H1 (cell line): Measurements from ENCODE around the gene ZBTB7B. TPM values are rescaled to one million over a fixed set of nuclear protein-coding genes. Genes with fewer than 3 reads are reported as not detected.

ENCODE experiments used
- CTCF ChIA-PET: fragments of 300-600 bp; sonication (Branson Sonifier 250); formaldehyde crosslinking; loops from one replicate; lab custom pipeline; 2021; ENCODE audit not compliant: partially characterized antibody; lab: Charles Lee
- POLR2A ChIA-PET: fragments of 300-600 bp; sonication (Branson Sonifier 250); formaldehyde crosslinking; loops from one replicate; lab custom pipeline; 2021; ENCODE audit warnings: inconsistent platforms; ENCODE audit not compliant: partially characterized antibody; lab: Charles Lee
- DNase-seq, 2 experiments: peaks; one replicate each; pipeline versions ENCODE4 v3.0.0 to v3.0.0-alpha.2; 2010 to 2022; ENCODE audit warnings: low spot score in 2 of 2, low read depth in 1 of 2, mixed read lengths in 1 of 2
- FAIRE-seq: peaks from 2 replicates; lab custom pipeline; 2011; peaks lifted over from hg19 to GRCh38; lab: Jason Lieb, UNC
- H2AFZ ChIP-seq: 2 replicates; pipeline ENCODE4 v1.8.1; 2012; ENCODE audit warnings: low read length, inconsistent platforms
- H2AK5ac ChIP-seq: 2 replicates; pipeline ENCODE4 v1.6.1; 2013; ENCODE audit warnings: low read depth, low read length
- H2BK120ac ChIP-seq: replicated peaks from 2 replicates; pipeline ENCODE3; 2013; ENCODE audit warnings: low read depth, low read length, inconsistent platforms
- H2BK12ac ChIP-seq: 2 replicates; pipeline ENCODE4 v1.6.1; 2013; ENCODE audit warnings: low read depth, low read length
- H2BK15ac ChIP-seq: 2 replicates; pipeline ENCODE4 v1.6.1; 2013; ENCODE audit warnings: low read length
- H2BK20ac ChIP-seq: 2 replicates; pipeline ENCODE4 v1.6.1; 2013; ENCODE audit warnings: low read length
- H2BK5ac ChIP-seq: 2 replicates; pipeline ENCODE4 v1.6.1; 2013; ENCODE audit warnings: low read depth, low read length
- H3K14ac ChIP-seq: 2 replicates; pipeline ENCODE4 v1.6.1; 2013; ENCODE audit warnings: inconsistent platforms; ENCODE audit not compliant: insufficient read length
- H3K18ac ChIP-seq: 2 replicates; pipeline ENCODE4 v1.6.1; 2013; ENCODE audit warnings: low read length; ENCODE audit errors: extremely low read depth
- H3K23ac ChIP-seq: 2 replicates; pipeline ENCODE4 v1.6.1; 2013; ENCODE audit warnings: inconsistent platforms; ENCODE audit not compliant: insufficient read length
- H3K23me2 ChIP-seq: 2 replicates; pipeline ENCODE4 v1.6.1; 2013; ENCODE audit warnings: low read depth, low read length
- H3K27ac ChIP-seq: 2 replicates; pipeline ENCODE4 v1.6.1; 2011; ENCODE audit warnings: low read depth, low read length, inconsistent platforms
- H3K27me3 ChIP-seq, 4 experiments: replicated peaks in 1 of 4; 1 replicate in 1 of 4; 2 replicates in 3 of 4; pipeline versions ENCODE4 v1.6.1 to v1.8.1; 2011 to 2013; ENCODE audit warnings: low read length in 3 of 4, mild to moderate bottlenecking in 3 of 4, inconsistent platforms in 2 of 4, mixed read lengths in 2 of 4, moderate library complexity in 1 of 4; ENCODE audit not compliant: control insufficient read depth in 3 of 4, insufficient read depth in 3 of 4; ENCODE audit errors: extremely low read depth in 1 of 4
- H3K36me3 ChIP-seq, 4 experiments: 2 replicates each; pipeline versions ENCODE4 v1.6.1 to v1.8.1; 2011 to 2013; ENCODE audit warnings: mild to moderate bottlenecking in 4 of 4, low read length in 3 of 4, moderate library complexity in 2 of 4, control low read depth in 1 of 4, inconsistent platforms in 1 of 4; ENCODE audit not compliant: insufficient read depth in 4 of 4, control insufficient read depth in 2 of 4
- H3K4ac ChIP-seq: replicated peaks from 2 replicates; pipeline ENCODE3; 2013; ENCODE audit warnings: low read length, low read depth, mixed read lengths, inconsistent platforms; ENCODE audit not compliant: insufficient read length
- H3K4me1 ChIP-seq, 4 experiments: replicated peaks in 1 of 4; 1 replicate in 1 of 4; 2 replicates in 3 of 4; pipeline versions ENCODE4 v1.6.1 to v1.8.1; 2011 to 2013; ENCODE audit warnings: low read length in 3 of 4, inconsistent platforms in 2 of 4, mixed read lengths in 1 of 4; ENCODE audit not compliant: insufficient read depth in 4 of 4, control insufficient read depth in 3 of 4
- H3K4me2 ChIP-seq, 2 experiments: 2 replicates each; pipeline versions ENCODE4 v1.6.1 to v1.8.1; 2011 to 2013; ENCODE audit warnings: low read depth in 2 of 2, low read length in 2 of 2, control low read depth in 1 of 2, inconsistent platforms in 1 of 2, mild to moderate bottlenecking in 1 of 2; ENCODE audit not compliant: insufficient read depth in 1 of 2
- H3K4me3 ChIP-seq, 4 experiments: fragments of 200-600, 300-600 bp in 1 of 4; sonication (generic), shearing (Covaris generic), sonication (Bioruptor Twin) in 1 of 4; 2 replicates each; pipeline versions ENCODE4 v1.5.1 to v1.8.1; 2011 to 2016; ENCODE audit warnings: low read length in 4 of 4, low read depth in 3 of 4, control low read depth in 2 of 4, inconsistent platforms in 2 of 4, mild to moderate bottlenecking in 2 of 4, mixed read lengths in 1 of 4, moderate library complexity in 1 of 4; ENCODE audit not compliant: insufficient read depth in 2 of 4; ENCODE audit errors: extremely low read depth in 1 of 4
- H3K56ac ChIP-seq: replicated peaks from 2 replicates; pipeline ENCODE3; 2013; ENCODE audit warnings: low read depth, mild to moderate bottlenecking, mixed read lengths, low read length, inconsistent platforms; ENCODE audit not compliant: insufficient read length
- H3K79me1 ChIP-seq: 2 replicates; pipeline ENCODE4 v1.6.1; 2013; ENCODE audit warnings: low read depth, low read length, control low read depth
- H3K79me2 ChIP-seq, 2 experiments: 2 replicates each; pipeline versions ENCODE4 v1.6.1 to v1.8.1; 2012 to 2013; ENCODE audit warnings: low read length in 2 of 2, mild to moderate bottlenecking in 2 of 2, inconsistent platforms in 1 of 2; ENCODE audit not compliant: insufficient read depth in 2 of 2, control insufficient read depth in 1 of 2
- H3K9ac ChIP-seq, 4 experiments: replicated peaks in 1 of 4; 1 replicate in 1 of 4; 2 replicates in 3 of 4; pipeline versions ENCODE4 v1.6.1 to v1.8.1; 2011 to 2013; ENCODE audit warnings: low read depth in 3 of 4, low read length in 3 of 4, control low read depth in 2 of 4, mild to moderate bottlenecking in 2 of 4, moderate library complexity in 2 of 4, inconsistent platforms in 1 of 4; ENCODE audit errors: extremely low read depth in 1 of 4
- H3K9me3 ChIP-seq, 2 experiments: 2 replicates each; pipeline versions ENCODE4 v1.6.1 to v1.8.1; 2012 to 2013; ENCODE audit warnings: mild to moderate bottlenecking in 2 of 2, moderate library complexity in 2 of 2, control low read depth in 1 of 2, inconsistent platforms in 1 of 2, low read depth in 1 of 2, low read length in 1 of 2, mixed read lengths in 1 of 2; ENCODE audit not compliant: insufficient read depth in 2 of 2
- H4K20me1 ChIP-seq, 2 experiments: replicated peaks in 1 of 2; 2 replicates each; pipeline versions ENCODE3 to v1.8.1; 2011 to 2013; ENCODE audit warnings: inconsistent platforms in 2 of 2, low read length in 2 of 2, mild to moderate bottlenecking in 1 of 2; ENCODE audit not compliant: insufficient read depth in 2 of 2, control insufficient read depth in 1 of 2
- H4K5ac ChIP-seq: 2 replicates; pipeline ENCODE4 v1.6.1; 2013; ENCODE audit warnings: low read length, low read depth, mixed read lengths, inconsistent platforms; ENCODE audit not compliant: insufficient read length
- H4K8ac ChIP-seq: 2 replicates; pipeline ENCODE4 v1.8.0; 2013; ENCODE audit warnings: mild to moderate bottlenecking, moderate library complexity, low read length, inconsistent platforms; ENCODE audit not compliant: insufficient read depth; ENCODE audit errors: extremely low read depth
- H4K91ac ChIP-seq: replicated peaks from 2 replicates; pipeline ENCODE3; 2013; ENCODE audit warnings: low read length, mixed read lengths, inconsistent platforms; ENCODE audit not compliant: insufficient read length
- ASH2L ChIP-seq: fragments of 200-600, 300-600 bp; sonication (generic); IDR thresholded peaks from one replicate; pipeline ENCODE4 v1.7.1; 2017; ENCODE audit warnings: low read length
- CHD1 ChIP-seq: IDR thresholded peaks from 2 replicates; pipeline ENCODE4 v1.6.1; 2012; ENCODE audit warnings: low read depth, low read length, improper control_type of control experiment
- CREB1 ChIP-seq: IDR thresholded peaks from 2 replicates; pipeline ENCODE4 v1.6.1; 2012; ENCODE audit warnings: inconsistent platforms
- KDM4A ChIP-seq: IDR thresholded peaks from one replicate; pipeline ENCODE4 v1.7.1; 2012; ENCODE audit warnings: low read depth, mild to moderate bottlenecking, moderate library complexity, low read length, inconsistent platforms; ENCODE audit not compliant: severe bottlenecking
- MAX ChIP-seq: IDR thresholded peaks from 2 replicates; pipeline ENCODE4 v1.6.1; 2012; ENCODE audit warnings: inconsistent platforms
- PHF8 ChIP-seq: fragments of 200-600 bp; sonication (generic); conservative IDR thresholded peaks from 2 replicates; pipeline ENCODE4 v1.7.1; 2012; ENCODE audit warnings: low read depth, mild to moderate bottlenecking, inconsistent platforms, low read length, moderate library complexity
- POLR2A ChIP-seq, 2 experiments: IDR thresholded peaks; 1 replicate in 1 of 2; 2 replicates in 1 of 2; pipeline ENCODE4 v1.6.1; 2011; ENCODE audit warnings: low read depth in 2 of 2, low read length in 2 of 2, mild to moderate bottlenecking in 2 of 2; ENCODE audit errors: control extremely low read depth in 1 of 2
- SIN3A ChIP-seq, 2 experiments: IDR thresholded peaks in 1 of 2; conservative IDR thresholded peaks in 1 of 2; 2 replicates each; pipeline ENCODE4 v1.6.1; 2011 to 2012; ENCODE audit warnings: low read length in 2 of 2, improper control_type of control experiment in 1 of 2, low read depth in 1 of 2, mild to moderate bottlenecking in 1 of 2
- SP1 ChIP-seq: IDR thresholded peaks from 2 replicates; pipeline ENCODE4 v1.6.1; 2011; ENCODE audit warnings: low read depth, low read length
- TAF1 ChIP-seq: IDR thresholded peaks from 2 replicates; pipeline ENCODE4 v1.6.1; 2011; ENCODE audit warnings: mild to moderate bottlenecking, low read depth, low read length
- TBP ChIP-seq: IDR thresholded peaks from 2 replicates; pipeline ENCODE4 v1.6.1; 2011; ENCODE audit warnings: low read depth, low read length, improper control_type of control experiment
- YY1 ChIP-seq: IDR thresholded peaks from 2 replicates; pipeline ENCODE4 v1.6.1; 2011; ENCODE audit warnings: low read depth, mild to moderate bottlenecking, low read length
- WGBS, 2 experiments: shearing (Covaris generic) in 1 of 2; methylation state at CpG; one replicate each; pipeline versions ENCODE4 v1.1.6 to v1.1.7; 2013 to 2015; ENCODE audit warnings: low lambda C conversion rate in 2 of 2, mixed read lengths in 2 of 2, inconsistent platforms in 1 of 2, low coverage in 1 of 2, missing lambda C conversion rate in 1 of 2; ENCODE audit not compliant: insufficient replicate concordance in 2 of 2, insufficient coverage in 1 of 2, insufficient read length in 1 of 2; ENCODE audit errors: extremely low coverage in 1 of 2, missing lambda C conversion rate in 1 of 2; 5-methylcytosine and 5-hydroxymethylcytosine counted together
- polyA plus RNA-seq, 7 experiments: library from polyadenylated mRNA; depleted of rRNA in 3 of 7; stranded (reverse) in 5 of 7; unstranded in 2 of 7; fragments of >200 nt in 5 of 7; fragments of 200-250 nt in 2 of 7; gene quantifications; 1 replicate in 5 of 7; 2 replicates in 1 of 7; 4 replicates in 1 of 7; pipeline versions ENCODE4 v1.2.1 to v1.2.3, GENCODE V29; 2011 to 2013; ENCODE audit warnings: missing spikeins in 2 of 7, mixed read lengths in 2 of 7
- total RNA-seq: library from RNA; stranded (reverse); fragmentation: NEBNext Ultra II Directional; extraction: Animal tissue kit (Norgen Biotek cat#: 25700); gene quantifications from 2 replicates; pipeline ENCODE4 v1.2.1, GENCODE V29; 2021

Gene ZBTB7B
- total and polyA plus RNA-seq, 2 of the 8 experiments (the other 6 are each of a cell fraction or from before 2014, with no cell fraction given), result 24.5 to 36.9 TPM

GRCh38 chr1:155063550-155064110 lies 61.0 kb downstream of the ZBTB7B start, which contains the start of gene EFNA4:
TSS of gene EFNA4 (plus strand) at chr1:155063740. CDS start at chr1:155063824, 84 bp downstream.
- no peaks in the 10 kb centered on the region for H3K79me1 ChIP-seq
- peaks cover 0 to 19% (median 6%) of the 10 kb centered on the region in 4 experiments; a peak in 5 of 7 replicates for H3K4me1 ChIP-seq
- peak within 1 kb of the TSS; percentile 55; the same call in 1 of the 2 replicates for H2BK12ac ChIP-seq
- peak within 1 kb of the TSS; percentile 87 for H3K56ac ChIP-seq
- no peak within 1 kb of the TSS for H2AFZ ChIP-seq
- no peak within 1 kb of the TSS for H3K23ac ChIP-seq
- ChIA-PET POLR2A (interaction anchor here (0.7 to 4.6 kb wide), 22 partner anchors 9 to 132 kb away, joined by 3 to 21 read pairs (median 4); partner anchors contain the start of genes ADAM15, EFNA3, FLAD1 and KRTCAP2), CTCF (interaction anchor here (0.6 to 33.9 kb wide), 16 partner anchors 1 to 123 kb away, joined by 3 to 907 read pairs (median 7); partner anchors contain the start of genes ADAM15, EFNA3, EFNA4 and KRTCAP2)
- H3K79me2 ChIP-seq, result peaks cover 0 to 15% of the 10 kb centered on the region in 2 experiments; a peak in 2 of 4 replicates
- H4K20me1 ChIP-seq, result peaks cover 2 to 12% of the 10 kb centered on the region in 2 experiments
- H3K23me2 ChIP-seq, result peaks cover 15% of the 10 kb centered on the region
- DNase-seq (peak in 1 of 2 experiments; percentile 94), FAIRE-seq (peak; percentile 82)
- H3K27me3 ChIP-seq, result peaks cover 0 to 4% (median 1%) of the 10 kb centered on the region in 4 experiments; a peak in 2 of 7 replicates
- H4K5ac ChIP-seq, result peak within 1 kb of the TSS; percentile 68
- H2BK20ac ChIP-seq, result 0 out of 2 replicates have a peak within 1 kb of the TSS, but pooled peaks have one; percentile 72
- WGBS, 2 experiments, result 2% methylated on average over 51 of the region's 57 CpGs; no CpG with 5 or more reads in 1 of the 2 experiments
- H3K27ac ChIP-seq, result peak within 1 kb of the TSS; percentile 77; the same call in 1 of the 2 replicates
- peak within 1 kb of the TSS; percentile 82; the same call in 1 of the 2 replicates for H2BK5ac ChIP-seq
- peak within 1 kb of the TSS; percentile 88; the same call in 1 of the 2 replicates for H2BK15ac ChIP-seq
- no peak within 1 kb of the TSS for H3K14ac ChIP-seq
- H3K4me3 ChIP-seq, result peak within 1 kb of the TSS; percentile 63 to 85 (median 82)
- H4K8ac ChIP-seq, result peak within 1 kb of the TSS; percentile 72
- H3K9ac ChIP-seq, result peak within 1 kb of the TSS; percentile 72 to 83 (median 74)
- peak within 1 kb of the TSS; percentile 68 to 97 for H3K4me2 ChIP-seq
- H3K18ac ChIP-seq, result peak within 1 kb of the TSS; percentile 98
- H2BK120ac ChIP-seq, result no peak within 1 kb of the TSS
- H3K9me3 ChIP-seq, result no peaks in the 10 kb centered on the region
- H4K91ac ChIP-seq, result peak within 1 kb of the TSS; percentile 70
- H2AK5ac ChIP-seq, result no peak within 1 kb of the TSS
- no peak within 1 kb of the TSS for H3K4ac ChIP-seq
- peaks cover 0 to 7% (median 3%) of the 10 kb centered on the region in 4 experiments; a peak in 4 of 8 replicates for H3K36me3 ChIP-seq
- TF ChIP-seq CREB1, result peak; percentile 46; the same call in 1 of the 2 replicates
- TF ChIP-seq POLR2A (IDR thresholded peaks at IDR 0.05; ENCODE audit: control extremely low read depth in 1 of 2, low read depth in 2 of 2, low read length in 2 of 2), result peak in 1 of 2 experiments; percentile 78; a peak in 2 of 3 replicates
- TF ChIP-seq SIN3A (conservative IDR thresholded peaks at IDR 0.05 in 1 of 2, IDR thresholded peaks at IDR 0.05 in 1 of 2; ENCODE audit: low read depth in 1 of 2, low read length in 2 of 2), result peak in 1 of 2 experiments; percentile 47; a peak in 1 of 4 replicates
- TF ChIP-seq KDM4A, result peak; percentile 87
- peak; percentile 73 for TF ChIP-seq TAF1
- peak; percentile 84 for TF ChIP-seq ASH2L
- peak; percentile 68 for TF ChIP-seq SP1
- no peak for TF ChIP-seq YY1
- TF ChIP-seq MAX, result peak; percentile 27; the same call in 1 of the 2 replicates
- peak; percentile 76 for TF ChIP-seq TBP
- TF ChIP-seq PHF8, result 0 out of 2 replicates have a peak, but pooled peaks have one; percentile 56
- no peak for TF ChIP-seq CHD1
